ENCODE data around the gene SLC6A3.

SLC6A3 gene

GRCh38 chr5:1419476-1420210, 25.6 kb downstream of the SLC6A3 start:
- no peak for DNase-seq

DNA sequence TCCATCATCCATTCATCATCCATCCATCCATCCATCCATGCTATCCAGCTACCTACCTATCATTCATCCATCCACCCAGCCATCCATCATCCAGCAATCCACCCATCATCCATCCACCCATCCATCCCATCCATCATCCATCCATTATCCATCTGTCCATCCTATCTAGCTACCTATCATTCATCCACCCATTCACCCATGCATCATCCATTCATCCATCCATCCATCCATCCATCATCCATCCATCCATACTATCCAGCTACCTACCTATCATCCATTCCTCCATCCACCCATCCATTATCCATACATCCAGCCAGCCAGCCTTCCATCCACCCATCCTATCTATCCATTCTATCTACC, 26.3 kb downstream of the SLC6A3 start:
- DNase-seq, result no peak

GRCh38 chr5:1418238-1418920, 26.9 kb downstream of the SLC6A3 start:
- DNase-seq, result no peak

GRCh38 chr5:1417586-1418225, 27.5 kb downstream of the SLC6A3 start:
- no peak for DNase-seq

DNA sequence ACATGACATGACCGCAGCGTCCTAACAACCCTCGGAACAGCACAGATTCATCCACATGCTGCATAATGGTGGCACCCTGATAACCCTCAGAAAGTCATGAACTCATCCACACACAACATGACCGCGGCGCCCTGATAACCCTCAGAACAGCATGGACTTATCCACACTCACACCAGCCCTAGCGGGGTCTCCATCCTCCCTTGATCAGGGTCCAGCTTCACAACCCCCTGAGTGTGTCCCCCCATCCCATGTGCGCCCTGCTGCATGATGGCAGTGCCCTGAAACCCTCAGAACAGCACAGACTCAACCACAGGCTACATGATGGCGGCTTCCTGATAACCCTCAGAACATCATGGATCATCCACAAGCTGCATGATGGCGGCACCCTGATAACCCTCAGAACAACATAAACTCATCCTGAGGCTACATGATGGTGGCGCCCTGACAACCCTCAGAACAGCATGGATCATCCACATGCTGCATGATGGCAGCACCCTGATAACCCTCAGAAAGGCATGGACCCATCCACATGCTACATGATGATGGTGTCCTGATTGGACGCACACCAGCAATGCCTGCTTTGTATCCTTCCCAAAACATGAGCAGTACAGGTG, 28.3 kb downstream of the SLC6A3 start:
- no peak for DNase-seq

DNA sequence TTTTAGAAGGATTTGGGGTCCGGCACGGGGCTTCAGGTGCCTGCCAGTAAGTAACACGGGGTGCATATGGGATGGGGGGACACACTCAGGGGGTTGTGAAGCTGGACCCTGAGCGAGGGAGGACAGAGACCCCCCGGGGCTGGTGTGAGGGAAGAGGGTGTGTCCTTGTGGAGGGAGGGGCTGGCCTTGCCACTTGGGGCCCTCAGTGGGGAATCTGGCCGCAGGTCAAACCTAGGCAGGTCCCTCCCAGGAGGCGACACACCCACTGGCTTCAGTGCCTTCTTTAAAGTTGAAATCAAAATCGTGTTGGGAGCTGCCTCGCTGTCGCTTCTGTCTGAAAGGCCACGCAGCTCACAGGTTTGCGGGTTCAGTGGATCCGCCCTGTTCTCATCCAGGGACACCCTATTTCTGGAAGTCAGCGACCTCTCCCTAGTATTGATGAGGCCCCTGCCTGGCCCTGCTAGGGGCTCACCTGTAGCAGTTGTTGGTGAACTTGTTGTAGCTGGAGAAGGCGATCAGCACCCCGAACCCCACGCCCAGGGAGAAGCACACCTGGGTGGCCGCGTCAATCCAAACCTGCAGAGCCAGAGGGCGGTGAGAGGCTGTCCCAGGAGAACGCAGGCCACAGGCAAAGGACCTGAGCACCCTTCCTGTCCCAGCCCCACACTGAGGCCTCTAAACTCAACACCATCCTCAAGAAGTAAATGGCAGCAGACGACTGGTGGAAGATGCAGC, 29.4 kb downstream of the SLC6A3 start:
- DNase-seq, result no peak

DNA sequence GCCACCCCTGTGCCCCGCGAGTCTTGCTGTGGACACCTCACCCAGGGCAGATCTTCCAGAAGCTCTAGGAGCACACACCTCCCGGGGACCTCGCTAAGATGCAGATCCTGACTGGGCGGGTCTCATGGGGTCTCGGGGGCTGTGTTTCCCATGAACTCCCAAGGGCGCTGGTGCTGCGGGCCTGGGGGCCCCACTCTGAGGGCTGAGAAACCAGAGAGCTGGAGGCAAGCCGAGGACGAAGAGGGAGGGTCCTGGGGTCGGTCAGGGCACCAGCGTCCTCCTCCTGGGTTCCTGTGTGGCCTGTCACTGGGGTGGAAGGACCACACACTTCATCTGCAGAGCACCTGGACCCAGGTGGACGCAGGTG, 30.2 kb downstream of the SLC6A3 start:
- DNase-seq, result no peak

- DNase-seq, result no peak
These were observed 30.8 kb downstream of the SLC6A3 start for GRCh38 chr5:1414311-1415058.

DNA sequence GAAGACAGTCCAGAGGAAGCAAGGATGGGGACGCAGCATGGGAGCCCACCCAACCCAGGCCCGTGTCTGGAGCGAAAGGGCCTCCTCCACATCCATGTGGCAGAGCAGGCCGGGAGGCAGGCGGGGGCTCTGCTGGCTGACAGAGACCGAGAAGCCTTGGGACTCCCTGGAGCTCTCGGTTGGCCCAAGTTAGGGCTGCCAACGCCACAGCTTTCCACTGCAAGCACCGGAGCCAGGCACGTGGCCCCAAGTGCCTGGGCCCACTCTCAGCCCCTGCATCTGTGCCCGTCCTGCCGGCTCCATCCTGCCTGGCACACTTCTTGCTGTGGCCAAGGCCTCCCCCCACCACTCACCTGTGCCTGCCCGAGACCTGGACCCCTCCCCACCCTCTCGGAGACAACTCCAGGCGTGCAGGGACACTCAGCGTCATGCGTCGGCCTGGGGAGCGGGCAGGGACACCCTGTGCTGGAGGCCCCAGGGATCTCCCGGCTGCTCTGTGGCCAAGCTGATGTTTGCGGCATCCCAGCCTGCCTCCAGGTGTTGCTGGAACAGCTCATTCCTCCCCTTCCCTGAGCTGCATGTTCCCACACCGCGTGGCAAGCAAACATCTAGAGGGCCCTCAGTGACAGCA, 31.5 kb downstream of the SLC6A3 start:
- DNase-seq, result no peak

DNA sequence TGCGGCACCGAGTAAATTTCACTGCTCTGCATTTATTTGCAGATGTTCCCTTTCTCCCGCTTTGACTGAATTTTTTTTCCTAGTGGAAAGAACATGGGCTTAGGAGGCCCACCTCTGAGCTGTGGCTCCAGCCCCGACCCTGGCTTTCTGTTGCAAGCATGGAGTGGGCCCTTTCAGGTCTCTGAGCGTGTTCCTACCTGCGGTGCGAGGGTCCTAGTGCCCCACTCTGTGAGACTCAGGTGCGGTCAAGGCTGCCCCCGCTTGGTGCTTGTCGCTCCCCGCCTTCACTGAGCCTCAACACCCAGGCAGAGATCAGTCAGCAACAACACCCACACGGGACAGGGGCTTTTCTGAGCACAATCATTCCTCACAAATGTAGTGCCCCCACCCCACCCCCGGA, 32.0 kb downstream of the SLC6A3 start:
- DNase-seq, result no peak

GRCh38 chr5:1412621-1413020, 32.6 kb downstream of the SLC6A3 start:
- no peak for DNase-seq

DNA sequence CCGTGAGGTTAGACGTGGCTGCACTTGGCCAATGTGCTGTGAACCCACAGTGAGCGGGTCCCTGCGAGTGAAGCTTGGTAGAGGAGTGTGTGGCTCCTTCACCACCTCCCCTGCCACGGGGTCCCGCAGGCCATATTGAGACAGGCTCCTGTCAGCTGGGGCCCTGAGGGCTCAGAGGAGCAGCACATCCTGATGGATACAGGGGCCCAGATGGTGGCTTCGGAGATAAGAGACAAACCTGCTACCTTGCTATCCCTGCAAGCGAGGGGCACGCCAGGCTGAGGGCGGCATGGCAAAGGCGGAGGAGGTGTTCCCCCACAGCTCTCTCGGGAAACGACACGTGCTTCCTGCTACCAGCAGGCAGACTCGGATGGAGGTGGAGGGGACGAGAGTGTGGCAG, 33.1 kb downstream of the SLC6A3 start:
- DNase-seq, result no peak

DNA sequence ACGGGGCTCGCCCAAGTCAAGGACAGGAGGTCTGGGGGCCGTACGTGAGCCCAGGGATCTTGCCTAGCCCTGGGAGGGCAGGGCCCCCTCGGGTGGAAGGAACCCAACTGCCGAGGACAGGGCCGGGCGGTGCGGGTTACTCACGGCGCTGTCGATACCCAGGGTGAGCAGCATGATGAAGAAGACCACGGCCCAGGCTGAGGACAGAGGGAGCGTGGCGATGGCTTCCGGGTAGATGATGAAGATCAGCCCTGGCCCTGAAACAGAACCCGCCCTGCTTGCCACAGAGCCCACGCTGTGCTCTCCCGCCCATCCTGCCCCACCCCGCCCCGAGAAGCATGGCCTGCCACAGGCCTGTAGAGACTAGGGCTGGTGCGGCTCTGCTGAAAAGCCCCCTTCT, 34.1 kb downstream of the SLC6A3 start:
- no peak for DNase-seq

DNA sequence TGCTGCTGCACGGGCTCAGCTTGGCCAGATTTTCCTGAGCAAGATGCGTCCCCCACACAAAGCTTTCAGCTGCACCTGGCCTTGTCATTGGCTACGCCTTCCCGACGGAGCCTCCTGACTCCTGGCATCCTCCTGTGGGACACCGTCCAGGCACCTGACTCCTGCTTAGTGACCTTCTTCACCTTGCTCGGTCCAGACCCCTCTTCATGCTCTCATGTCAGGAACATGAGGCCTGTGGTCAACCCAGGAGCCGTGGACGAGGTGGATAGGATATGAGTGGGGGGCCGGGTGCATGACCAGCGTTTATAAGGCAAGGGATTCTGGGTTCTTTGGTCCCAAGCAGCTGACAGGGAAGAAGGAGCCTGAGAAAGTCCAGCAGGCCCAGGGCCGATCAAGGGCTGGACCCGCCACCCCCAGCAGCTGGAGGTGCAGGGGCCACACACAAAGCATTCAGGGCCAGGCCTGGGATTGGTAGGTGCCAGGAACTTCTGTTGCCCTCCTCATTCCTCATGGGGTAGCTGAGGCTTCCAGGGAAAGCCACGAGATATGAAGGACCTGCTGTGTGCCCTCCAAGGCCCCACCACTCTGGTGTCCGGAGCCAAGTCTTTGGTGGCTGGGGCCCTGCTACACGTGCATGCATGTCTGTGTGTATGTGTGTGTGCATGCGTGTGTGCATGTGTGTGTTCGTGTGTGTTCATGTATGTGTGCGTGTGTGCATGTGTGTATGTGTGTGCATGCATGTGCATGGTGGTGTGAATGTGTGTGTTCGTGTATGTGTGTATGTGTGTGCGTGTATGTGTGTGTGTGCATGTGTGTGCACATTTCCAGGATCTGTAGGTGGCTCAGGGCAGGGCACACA, 34.9 kb downstream of the SLC6A3 start:
- no peak for DNase-seq

GRCh38 chr5:1409381-1410110, 35.7 kb downstream of the SLC6A3 start:
- DNase-seq, result peak; percentile 12

DNA sequence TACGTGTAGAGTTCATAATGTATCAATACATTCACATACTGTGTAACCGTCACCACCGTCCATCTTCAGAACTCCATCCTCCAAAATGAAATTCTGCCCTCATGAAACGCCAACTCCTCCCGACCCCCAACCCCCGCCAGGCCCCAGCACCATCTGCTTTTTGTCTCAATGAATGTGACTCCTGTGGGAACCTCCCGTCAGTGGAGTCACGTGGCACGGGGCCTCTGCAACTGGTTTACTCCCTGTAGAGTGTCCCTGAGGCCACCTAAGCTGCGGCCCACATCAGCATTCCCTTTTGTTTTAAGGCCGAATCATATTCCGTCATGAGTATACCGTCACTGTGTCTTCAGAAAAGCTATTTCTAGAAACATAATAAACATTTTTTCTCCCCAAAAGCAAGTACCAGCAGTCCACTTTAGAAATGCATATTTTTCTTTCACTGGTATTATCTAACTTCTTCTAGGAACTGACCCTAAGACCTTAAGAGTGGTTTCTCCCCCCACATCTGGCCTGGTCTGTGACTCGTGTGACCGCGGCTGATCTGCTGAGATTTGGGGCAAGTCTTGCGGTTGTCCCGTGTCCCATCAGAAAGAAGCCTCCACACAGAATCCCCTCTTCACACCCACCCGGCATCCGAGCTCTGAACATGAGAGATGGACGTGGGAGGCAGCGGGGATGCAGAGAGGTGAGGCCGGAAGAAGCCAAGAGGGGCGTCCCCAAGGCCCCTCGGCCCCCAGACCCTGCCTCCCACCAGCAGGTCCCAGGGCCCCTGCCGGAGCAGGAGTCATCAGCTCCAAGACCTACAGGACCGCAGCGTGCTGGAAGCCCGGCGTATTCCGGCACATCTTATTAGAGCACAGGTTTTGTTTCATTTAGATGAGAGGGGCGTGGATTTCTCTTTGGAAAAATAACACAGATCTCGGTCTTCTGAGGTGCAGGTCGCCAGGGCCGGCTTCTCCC, 38.3 kb downstream of the SLC6A3 start:
- DNase-seq, result no peak

- DNase-seq, result no peak
These were observed 39.4 kb downstream of the SLC6A3 start for GRCh38 chr5:1405539-1406530.

DNA sequence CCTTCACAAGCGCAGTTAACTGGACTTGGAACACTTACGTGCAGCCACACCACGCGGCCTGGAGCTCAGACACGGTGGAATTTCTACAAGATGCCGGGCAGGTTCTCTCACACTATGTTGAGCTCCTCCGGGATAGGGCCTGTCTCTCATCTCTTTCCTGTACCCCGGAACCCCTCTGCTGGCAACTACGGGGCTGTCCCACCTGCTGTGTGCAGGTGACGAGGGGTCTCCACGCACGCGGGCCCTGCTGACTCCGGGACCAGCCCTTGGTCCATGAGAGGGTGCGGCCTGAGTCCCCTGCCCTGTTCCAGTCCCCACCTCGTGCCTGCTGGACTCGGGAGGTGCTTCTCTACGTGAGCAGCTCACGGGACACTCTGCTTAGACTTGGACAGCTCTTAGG, 40.1 kb downstream of the SLC6A3 start:
- DNase-seq, result no peak
